CD4-positive, alpha-beta T cell treated with Interleukin-6 for 4 hours (primary cell): ENCODE results near the gene BPHL.
"Not testable (repeated sequence)": the region's sequence is repeated elsewhere in the genome, so short reads cannot be mapped to it uniquely, and the experiment has no call there.

ENCODE experiments used
- DNase-seq: peaks from one replicate; pipeline ENCODE4 v3.0.0-alpha.2; 2020; ENCODE audit warnings: mixed read lengths

The BPHL gene

DNA sequence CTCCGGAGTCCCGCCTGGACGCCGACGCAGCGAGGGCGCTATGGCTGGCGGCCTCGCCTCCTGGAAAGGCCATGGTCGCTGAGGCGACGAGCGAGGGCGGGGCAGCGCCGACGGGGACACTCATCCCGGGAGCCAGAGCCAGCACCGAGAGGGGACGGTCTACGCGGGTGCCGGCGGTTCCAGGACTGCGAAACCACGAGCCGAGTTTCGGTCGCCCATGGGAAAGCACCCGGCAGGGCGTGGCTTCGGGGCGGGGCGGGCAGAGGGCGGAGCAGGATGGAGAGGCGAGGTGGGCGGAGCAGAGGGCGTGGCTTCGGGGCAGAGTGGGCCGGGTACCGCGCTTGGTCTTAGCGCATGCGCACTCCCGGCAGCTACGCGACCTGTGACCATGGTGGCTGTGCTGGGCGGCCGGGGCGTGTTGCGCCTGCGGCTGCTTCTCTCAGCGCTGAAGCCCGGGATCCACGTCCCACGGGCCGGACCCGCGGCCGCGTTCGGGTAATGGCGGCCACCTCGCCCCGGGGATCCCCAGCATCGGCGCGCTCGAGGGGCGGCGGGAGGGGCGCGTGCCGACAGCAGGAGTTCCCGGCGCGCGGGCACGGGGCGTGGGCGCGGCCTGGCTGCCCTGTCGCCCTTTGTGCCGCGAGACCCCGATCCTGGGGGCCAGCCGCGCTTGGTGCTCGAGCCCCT is at the start of gene BPHL:
TSS of gene BPHL (plus strand) at position 359 of the 687 bp plus-strand sequence. CDS start at position 389, 30 bp downstream.
- DNase-seq = peak; percentile 99

DNA sequence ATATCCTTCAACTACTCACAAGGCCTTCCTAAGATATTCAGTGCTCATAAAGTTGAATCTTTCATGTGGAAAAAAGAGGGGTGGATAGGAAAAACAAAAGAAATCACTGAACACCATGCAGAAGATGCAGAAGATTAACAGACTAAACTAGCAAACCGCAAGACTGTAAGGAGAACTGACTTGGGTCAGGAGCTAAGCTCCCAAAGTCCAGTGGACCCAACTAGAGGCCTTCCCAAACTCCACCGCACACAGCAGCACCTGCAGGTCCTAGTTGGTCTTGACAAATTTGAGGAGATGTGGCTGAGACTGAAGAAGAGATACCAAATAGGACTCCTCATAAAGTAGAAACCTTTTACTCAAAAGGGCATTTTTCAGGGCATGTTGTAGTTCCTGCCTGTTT is 46.9 kb upstream of the BPHL start:
- DNase-seq = no peak

DNA sequence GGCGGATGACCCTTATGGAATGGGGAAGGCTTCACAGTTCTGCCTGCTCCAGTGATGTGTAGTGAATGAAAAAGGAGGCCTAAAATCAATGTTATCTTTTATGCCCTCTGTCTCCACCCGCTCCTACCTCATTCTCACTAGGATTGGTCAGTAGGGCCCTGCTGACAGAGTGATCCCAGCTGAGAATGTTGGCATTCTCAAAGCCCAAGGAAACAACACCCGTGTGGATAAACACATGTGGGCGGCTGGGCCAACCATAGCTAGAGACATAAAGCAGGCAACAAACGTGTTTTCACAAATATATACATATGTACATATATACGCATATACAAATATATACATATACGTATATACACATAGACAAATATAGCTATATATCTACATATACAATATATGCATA is 45.7 kb upstream of the BPHL start:
- DNase-seq = no peak

DNA sequence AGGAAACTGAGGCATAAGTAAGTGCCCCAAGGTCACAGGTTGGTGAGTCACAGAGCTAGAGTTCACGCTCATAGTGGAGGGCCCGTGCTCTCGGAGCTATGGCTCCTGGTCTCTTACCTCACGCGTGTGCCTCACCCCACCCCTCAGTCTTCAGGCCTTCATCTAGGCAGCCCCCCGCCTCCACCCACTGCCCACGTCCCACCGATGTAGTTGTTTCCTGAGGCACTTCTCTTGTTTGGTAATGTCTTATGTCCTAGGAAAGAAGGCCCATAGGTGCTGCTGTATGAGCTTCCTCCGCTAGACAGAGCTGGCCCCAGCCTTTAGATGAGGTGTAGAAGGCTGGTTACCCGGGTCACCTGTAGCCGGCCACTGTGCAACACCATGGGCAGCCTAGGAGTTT is 45.1 kb upstream of the BPHL start:
- no peak for DNase-seq

DNA sequence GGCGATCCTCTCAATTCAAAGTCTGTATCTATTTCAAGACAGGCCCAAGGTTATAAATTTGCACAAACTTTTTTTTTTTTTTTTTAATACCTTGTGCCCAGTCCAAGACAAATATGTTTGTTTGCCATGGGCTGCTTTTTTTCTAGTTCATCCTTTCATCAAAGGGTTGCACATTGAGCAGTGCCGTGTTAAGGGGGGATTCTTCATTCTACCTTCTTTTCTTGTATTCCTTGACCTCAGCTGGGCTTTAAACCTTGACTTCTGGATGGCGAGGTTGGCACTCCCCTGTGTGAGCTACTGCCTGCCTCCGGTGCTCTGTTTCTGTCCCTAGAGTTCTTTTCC is 42.8 kb upstream of the BPHL start:
- DNase-seq = no peak

DNA sequence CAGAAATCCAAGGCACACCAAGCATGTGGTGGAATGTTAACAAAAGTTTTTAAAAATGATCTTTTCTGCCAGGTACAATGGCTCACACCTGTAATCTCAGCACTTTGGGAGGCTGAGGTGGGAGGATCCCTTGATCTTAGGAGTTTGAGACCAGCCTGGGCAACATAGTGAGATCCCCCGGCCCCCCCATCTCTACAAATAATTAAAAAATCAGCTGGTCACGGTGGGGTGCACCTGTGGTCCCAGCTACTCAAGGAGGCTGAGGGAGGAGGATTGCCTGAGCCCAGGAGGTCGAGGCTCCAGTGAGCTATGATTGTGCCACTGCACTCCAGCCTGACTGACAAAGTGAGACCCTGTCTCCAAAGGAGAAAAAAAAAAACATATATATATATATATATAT is 42.2 kb upstream of the BPHL start:
- no peak for DNase-seq

DNA sequence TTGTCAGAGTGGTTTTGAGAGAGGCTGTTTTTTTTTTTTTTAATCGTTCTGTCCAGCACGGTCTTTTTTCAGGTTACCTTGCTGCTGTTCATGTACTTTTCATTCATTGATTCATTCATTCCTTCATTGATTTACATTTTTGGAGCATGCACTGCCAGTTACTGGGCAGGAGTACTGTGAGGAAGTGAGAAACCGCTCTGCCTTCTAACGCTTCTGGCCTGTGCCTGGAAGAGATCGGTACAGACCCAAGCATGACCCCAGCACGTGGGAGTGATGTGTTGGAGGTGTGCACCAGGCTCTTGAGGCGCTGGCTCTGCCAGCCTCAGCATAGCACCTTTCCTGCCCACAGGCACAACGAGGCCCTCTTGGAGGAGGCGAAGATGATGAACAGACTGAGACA is 41.1 kb upstream of the BPHL start:
- DNase-seq = no peak

DNA sequence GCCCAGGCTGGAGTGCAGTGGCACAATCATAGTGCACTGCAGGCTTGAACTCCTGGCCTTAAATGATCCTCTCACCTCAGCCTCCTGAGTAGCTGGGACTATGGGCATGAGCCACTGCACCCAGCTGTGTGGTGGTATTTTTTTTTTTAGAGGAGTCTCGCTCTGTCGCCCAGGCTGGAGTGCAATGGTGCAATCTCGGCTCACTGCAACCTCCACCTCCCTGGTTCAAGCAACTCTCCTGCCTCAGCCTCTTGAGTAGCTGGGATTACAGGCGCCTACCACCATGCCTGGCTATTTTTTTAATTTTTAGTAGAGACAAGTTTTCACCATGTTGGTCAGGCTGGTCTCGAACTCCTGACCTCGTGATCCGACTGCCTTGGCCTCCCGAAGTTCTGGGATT is 39.6 kb upstream of the BPHL start:
- not testable (repeated sequence) for DNase-seq

DNA sequence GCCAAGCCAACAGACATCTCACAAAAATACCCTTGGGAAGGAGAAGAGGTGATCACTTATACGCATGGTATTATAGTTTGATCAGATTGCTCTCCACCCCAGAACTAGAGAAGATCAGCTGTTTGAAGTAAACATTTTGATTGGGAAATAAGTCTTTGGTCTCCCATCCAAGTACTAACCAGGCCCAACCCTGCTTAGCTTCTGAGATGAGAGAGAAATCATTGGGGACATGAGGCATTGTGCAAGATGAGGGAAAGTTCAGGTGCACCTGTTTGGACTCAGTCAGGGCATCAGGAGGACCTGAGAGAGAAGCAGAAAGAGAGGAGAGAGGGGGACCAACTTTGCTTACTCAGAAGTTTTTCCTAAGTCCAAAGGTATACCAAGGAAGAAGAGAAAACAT is 38.8 kb upstream of the BPHL start:
- DNase-seq = no peak

DNA sequence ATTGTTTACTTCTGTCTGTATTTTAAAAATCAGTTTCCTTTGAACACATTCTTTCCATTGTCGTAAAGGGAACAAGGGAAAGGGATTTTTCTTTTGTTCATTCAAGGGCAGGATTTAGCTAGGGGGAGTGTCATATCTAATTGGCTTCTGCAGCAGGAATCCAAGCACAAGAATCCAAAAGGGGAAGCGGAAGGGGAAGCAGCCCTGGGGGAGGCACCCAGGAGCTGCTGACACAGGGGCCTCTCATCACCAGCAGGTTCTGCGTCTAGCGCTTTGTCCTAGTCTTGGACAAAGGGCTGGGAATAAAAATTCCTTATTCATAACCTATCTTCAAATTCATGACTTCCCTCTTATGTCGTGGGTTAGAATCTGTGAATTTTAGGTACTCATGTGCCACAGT is 36.6 kb upstream of the BPHL start:
- no peak for DNase-seq

DNA sequence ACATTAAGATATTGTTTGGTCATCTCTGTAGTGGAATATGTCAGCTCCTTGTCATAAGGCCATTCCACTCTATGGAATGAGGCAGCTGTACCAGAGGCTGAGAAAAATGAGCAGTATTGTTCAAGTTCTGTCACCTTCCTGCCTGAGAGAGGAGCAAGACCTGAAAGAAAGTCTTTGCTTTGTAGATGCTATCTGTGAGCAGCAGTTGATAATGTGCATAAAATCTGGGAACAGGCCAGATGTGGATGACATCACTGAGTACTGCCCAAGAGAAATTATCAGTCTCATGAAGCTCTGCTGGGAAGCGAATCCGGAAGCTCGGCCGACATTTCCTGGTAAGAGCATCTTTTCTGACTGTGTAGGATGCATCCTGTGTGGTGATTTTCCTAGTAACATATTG is 33.4 kb upstream of the BPHL start:
- no peak for DNase-seq

DNA sequence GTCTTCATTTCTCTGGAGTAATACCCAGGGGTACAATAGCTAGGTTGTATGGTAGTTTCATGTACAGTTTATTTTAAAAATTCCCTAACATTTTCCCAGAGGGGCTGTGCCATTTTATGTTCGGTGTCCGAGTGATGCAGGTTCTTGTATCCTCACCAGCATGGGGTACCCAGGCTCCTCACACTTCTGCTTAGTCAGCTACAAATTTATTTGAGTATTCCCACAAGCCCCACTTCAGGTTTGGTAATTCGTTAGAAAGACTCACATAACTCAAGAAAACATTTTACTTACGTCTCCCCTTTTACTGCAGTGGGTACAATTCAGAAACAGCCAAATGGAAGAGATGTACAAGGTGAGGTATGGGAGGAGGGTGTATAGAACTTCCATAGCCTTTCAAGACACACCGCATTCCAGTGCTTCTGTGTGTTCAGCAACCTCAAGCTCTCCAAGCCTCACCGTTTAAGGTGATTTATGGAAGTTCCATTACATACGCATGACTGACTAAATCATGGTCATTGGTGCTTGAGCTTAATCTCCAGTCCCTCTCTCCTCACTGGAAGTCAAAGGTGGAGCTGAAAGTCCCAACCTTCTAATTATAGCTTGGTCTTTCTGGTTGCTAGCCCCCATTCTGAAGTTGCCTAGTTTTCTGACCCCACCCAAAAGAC is 32.1 kb upstream of the BPHL start:
- DNase-seq = no peak

DNA sequence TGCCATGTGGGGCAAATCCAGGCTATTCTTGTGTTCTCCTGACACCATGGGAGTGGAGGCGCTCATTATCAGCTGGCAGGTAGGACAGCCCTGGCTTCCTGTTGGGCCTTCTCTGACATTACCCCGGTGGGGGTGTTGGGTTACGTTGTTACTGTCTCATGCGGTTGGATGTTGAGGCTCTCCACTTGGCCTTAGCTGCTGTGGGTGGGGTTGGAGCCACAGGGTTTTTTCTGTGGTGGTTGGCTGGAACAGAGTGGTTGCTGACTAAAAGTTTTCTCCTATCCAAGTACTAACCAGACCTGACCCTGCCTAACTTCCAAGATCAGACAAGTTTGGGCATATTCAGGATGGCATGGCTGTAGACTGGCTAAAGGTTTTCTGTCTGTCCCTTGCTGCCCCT is 30.1 kb upstream of the BPHL start:
- no peak for DNase-seq

DNA sequence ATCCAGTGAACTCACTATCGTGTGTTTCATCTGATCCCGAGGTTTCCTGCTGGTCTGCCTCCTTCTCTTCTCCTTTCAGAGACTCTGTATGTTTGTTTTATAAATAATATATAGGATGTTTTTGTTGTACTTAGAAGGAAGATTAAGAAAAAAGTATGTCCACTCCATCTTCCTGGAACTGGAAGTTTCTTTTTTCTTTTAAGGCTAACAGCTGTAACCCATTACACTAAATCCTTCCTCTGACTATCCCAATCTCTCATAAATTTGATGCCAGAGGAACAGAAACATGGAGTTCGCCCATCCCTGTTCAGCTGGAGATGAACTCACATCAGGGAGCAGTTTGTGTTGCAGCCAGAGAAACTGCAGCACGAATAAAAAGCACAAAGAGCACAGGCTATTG is 29.5 kb upstream of the BPHL start:
- no peak for DNase-seq

DNA sequence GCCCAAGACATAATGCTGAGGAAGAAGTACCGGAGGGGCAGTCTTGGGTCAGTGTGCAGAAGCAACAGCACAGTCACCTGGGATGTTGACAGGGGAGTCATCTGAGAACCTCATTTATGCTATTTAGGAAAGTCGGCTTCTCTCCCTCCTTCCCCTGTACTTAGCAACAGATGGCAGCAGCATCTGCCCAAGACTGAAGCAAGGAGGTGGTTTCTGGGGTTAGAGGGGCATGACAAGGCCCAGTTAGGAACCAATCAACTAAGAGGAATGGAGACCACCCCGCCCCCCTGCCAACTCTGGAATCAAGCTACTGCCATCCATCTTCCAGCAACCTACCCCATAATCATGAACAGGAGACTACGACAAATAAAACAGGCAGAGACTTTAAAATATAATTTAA is 28.5 kb upstream of the BPHL start:
- DNase-seq = no peak

DNA sequence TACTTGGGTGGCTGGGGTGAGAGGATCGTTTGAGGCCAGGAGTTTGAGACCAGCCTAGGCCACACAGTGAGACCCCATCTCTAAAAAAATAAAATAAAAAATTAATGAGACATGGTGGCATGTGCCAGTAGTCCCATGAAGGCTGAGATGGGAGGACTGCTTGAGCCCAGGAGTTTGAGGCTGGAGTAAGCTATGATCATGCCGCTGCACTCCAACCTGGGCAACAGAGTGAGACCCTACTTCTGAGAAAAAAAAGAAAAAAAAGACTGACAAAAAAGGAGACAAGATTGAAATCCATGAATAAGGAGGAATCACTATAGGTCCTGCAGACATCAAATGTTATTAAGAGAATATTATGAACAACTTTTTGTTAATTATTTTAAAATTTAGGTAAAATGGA is 23.7 kb upstream of the BPHL start:
- no peak for DNase-seq

DNA sequence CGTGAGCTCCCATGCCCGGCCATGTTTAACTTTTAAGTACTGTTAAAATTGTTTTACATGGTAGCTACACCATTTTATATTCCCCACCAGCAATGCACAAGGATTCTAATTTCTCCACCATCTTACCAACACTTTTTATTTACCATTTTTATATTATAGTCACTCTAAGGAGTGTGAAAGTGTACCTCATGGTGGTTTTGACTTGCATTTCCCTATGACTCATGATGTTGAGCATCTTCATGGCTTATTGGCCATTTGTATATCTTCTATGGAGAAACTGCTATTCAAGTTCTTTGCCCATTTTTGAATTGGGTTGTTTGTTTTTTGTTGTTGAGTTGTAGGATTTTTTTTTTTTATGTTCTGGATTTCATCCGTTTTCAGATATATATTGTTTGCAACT is 15.6 kb upstream of the BPHL start:
- DNase-seq = no peak

DNA sequence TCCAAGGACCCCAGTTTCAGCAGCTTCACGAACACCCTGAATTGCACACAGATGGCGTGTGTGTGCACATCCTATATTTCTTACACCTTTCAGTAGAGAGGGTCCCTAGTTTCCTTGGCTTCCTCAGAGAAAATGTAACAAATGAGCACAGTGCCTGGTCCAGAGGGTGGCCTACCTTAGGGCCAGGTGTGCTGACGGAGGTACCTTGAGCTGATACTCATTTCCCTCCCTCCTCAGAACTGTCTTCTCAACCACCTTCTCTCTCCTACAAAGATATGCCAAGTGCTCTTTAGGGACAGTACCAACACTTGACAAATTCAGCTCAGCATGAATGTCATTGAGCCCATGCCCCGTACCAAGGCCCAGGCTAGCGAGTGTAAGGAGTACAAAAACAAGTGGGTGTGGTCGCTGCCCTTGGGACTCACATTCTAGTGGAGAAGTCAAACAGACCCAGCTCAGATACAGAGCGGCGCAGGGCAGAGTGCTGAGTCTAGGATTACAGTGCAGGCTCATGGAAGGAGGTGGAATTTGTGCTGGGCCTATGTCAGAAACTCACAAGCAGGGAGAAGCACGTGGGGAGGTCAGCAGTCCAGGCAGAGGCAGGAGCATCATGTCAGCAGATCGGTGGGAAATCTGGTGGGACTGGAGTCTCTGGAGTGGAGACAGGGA is 9.6 kb upstream of the BPHL start:
- no peak for DNase-seq

DNA sequence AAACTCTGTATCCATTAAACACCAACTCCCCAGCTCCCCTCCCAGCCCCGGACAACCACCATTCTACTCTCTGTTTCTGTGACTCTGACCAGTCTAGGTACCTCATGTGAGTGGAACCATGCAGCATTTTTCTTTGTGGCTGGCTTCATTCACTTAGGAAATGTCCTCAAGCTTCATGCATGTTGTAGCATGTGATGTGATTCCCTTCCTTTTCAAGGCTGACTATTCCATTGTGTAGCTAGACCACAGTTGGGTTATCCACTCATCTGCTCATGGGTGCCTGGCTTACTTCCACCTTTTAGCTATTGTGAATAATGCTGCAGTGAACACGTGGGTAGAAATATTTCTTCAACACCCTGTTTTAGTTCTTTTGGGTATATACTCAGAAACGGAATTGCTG is 8.8 kb upstream of the BPHL start:
- no peak for DNase-seq

DNA sequence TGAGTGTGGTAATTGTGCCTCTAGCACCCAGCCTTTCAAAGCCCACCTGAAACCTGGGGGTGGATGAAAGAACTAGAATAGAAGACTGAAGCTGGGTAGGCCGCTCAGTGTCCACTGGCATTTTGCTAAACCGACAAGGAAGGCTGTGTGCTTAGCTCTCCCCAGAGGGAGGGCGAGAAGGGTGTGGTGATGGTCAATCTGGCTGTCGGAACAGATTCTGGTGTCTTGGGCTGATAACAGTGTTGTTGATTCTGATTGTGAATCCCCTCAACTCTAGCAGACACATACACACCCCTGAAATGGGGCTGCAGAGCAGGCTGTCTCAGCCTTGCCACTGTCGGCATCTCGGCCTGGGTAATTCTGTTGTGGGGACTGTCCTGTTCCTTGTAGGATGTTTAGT is 4.1 kb upstream of the BPHL start:
- no peak for DNase-seq

DNA sequence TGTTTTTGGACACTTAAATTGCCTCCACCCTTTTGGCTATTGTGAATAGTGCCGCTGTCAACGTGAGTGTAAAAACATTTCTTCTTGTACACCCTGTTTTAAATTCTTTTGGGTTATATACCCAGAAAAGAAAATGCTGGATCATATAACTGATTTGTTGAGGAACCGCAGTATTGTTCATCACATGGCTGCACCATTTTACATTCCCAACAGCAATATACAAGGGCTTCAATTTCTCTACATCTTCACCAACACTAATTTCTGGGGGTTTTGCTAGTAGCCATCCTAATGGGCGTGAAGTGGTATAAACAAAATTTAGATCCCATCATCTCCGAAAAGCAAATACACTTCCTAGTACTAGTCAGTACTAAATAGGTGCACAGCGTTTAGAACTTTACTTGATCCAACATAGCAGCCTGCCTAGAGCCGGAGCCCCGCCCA is 579 bp upstream of the BPHL start:
- no peak for DNase-seq

DNA sequence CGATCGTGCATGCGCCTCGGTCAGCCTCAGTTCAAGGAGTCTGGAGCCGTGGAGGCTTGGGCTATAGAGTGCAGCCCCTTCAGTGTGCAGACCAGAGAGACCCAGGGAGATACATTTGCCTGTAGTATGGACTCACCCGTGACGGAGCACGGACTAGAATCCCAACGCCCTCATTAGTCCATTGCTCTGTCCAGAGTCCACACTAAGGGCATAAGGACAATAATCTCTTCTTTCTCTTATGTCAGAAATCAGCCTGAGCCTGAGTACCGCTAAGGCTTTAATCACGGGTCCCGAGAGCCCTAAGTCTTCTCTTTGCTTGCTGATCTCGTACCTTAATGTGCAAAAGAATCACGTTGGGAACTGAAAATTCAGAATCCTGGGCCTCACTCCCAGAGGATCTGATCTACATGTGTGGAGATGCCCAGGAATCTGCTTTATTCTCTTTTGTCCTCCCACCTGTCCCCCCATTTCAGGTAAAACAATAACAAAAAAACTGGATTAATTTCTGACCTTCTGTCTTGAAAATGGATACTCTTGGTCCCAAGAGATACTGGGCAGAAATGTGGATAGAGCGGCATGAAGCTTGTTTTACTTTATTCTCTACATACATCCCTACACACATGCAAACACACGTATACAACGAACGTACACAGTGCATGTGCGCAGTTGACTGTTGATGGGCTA is 671 bp downstream of the BPHL start:
- DNase-seq = no peak

DNA sequence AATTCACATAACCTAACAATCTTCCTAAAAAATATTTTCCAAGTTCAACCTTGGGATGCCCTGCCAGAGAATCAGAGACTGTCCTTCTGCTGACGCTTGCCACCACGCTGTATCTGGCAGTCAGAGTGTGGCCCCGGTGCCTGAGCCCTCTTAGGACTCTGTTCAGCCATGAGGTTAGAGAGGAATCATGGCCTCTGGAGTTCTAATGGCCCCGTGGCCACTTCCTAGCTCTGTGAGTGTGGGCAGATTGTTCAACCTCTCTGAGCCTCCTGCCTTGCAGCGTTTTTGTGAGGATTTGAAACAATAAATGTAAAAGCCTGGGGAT is 2.2 kb downstream of the BPHL start:
- no peak for DNase-seq

DNA sequence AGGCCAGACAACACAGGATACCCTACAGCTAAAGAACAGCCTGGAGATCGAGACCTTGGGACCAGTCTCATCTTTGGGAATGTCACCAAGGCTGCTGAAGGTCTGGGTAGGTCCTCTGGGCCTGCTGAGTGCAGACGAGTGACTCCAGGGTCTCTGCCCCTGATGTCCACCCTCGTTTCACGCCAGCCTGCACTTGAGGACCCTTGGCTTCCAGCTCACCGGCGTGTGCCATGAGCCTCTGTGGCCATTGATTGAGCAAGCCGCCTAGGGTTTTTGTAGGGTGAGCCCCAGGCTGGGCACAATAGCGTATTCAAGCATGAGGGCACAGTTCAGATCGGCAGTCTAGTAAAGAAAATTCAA is 4.3 kb downstream of the BPHL start:
- DNase-seq = no peak
